HepG2 (cell line): ENCODE results near the gene GJC1. TPM values are rescaled to one million over a fixed set of nuclear protein-coding genes. Genes with fewer than 3 reads are reported as not detected.

ENCODE experiments used
- ATF4 ChIP-seq, 2 experiments: fragments of 450-650 bp in 1 of 2; sonication (generic) in 1 of 2; formaldehyde crosslinking; IDR thresholded peaks; 2 replicates each; pipeline versions ENCODE4 v1.5.0 to v1.8.0; 2020 to 2022; ENCODE audit warnings: mild to moderate bottlenecking in 1 of 2, missing genetic modification reagents in 1 of 2
- CBFB ChIP-seq: sonication (generic); formaldehyde crosslinking; IDR thresholded peaks from 2 replicates; pipeline ENCODE4 v1.4.0; 2020; ENCODE audit warnings: missing genetic modification reagents
- EEA1 ChIP-seq: sonication (generic); formaldehyde crosslinking; IDR thresholded peaks from 2 replicates; pipeline ENCODE4 v1.5.1; 2020; ENCODE audit warnings: mild to moderate bottlenecking, missing genetic modification reagents, borderline replicate concordance
- FLYWCH1 ChIP-seq: sonication (generic); formaldehyde crosslinking; IDR thresholded peaks from 2 replicates; pipeline ENCODE4 v1.8.1; 2023; ENCODE audit warnings: mild to moderate bottlenecking, missing genetic modification reagents
- FOSL2 ChIP-seq: sonication (generic); formaldehyde crosslinking; IDR thresholded peaks from 2 replicates; pipeline ENCODE4 v1.4.0; 2020; ENCODE audit warnings: missing genetic modification reagents
- GATA4 ChIP-seq: sonication (generic); IDR thresholded peaks from 2 replicates; pipeline ENCODE4 v1.6.1; 2016; ENCODE audit warnings: antibody characterized with exemption, low read depth, borderline replicate concordance
- GTF3A ChIP-seq: sonication (generic); formaldehyde crosslinking; conservative IDR thresholded peaks from 2 replicates; pipeline ENCODE4 v1.4.0; 2020; ENCODE audit warnings: mild to moderate bottlenecking, missing genetic modification reagents
- HMGA1 ChIP-seq: sonication (generic); formaldehyde crosslinking; conservative IDR thresholded peaks from 2 replicates; pipeline ENCODE4 v1.4.0; 2020; ENCODE audit warnings: missing genetic modification reagents
- HOXA7 ChIP-seq: sonication (generic); formaldehyde crosslinking; IDR thresholded peaks from 2 replicates; pipeline ENCODE4 v1.8.1; 2022; ENCODE audit warnings: mild to moderate bottlenecking, missing genetic modification reagents, moderate library complexity
- ISL2 ChIP-seq: sonication (generic); formaldehyde crosslinking; IDR thresholded peaks from 2 replicates; pipeline ENCODE4 v1.5.0; 2020; ENCODE audit warnings: missing genetic modification reagents
- KDM1A ChIP-seq: IDR thresholded peaks from 2 replicates; pipeline ENCODE4 v1.6.1; 2016; ENCODE audit warnings: missing compliant biosample characterization
- KDM5B ChIP-seq: sonication (generic); formaldehyde crosslinking; IDR thresholded peaks from 2 replicates; pipeline ENCODE4 v1.4.0; 2020; ENCODE audit warnings: missing genetic modification reagents, mild to moderate bottlenecking, borderline replicate concordance
- MXI1 ChIP-seq: IDR thresholded peaks from 3 replicates; pipeline ENCODE4 v1.6.1; 2012; ENCODE audit warnings: low read depth, low read length, inconsistent platforms, borderline replicate concordance
- NFRKB ChIP-seq: fragments of 450-650 bp; IDR thresholded peaks from 2 replicates; pipeline ENCODE4 v1.6.1; 2017
- PHF20 ChIP-seq: sonication (generic); formaldehyde crosslinking; IDR thresholded peaks from 2 replicates; pipeline ENCODE4 v1.5.0; 2020; ENCODE audit warnings: mild to moderate bottlenecking, missing genetic modification reagents
- RELA ChIP-seq: sonication (generic); formaldehyde crosslinking; IDR thresholded peaks from 2 replicates; pipeline ENCODE4 v1.4.0; 2020; ENCODE audit warnings: missing genetic modification reagents
- RNF2 ChIP-seq: fragments of 450-650 bp; conservative IDR thresholded peaks from 2 replicates; pipeline ENCODE4 v1.6.1; 2016; ENCODE audit warnings: low read depth
- SETDB1 ChIP-seq: sonication (generic); formaldehyde crosslinking; IDR thresholded peaks from 2 replicates; pipeline ENCODE4 v1.5.1; 2020; ENCODE audit warnings: missing genetic modification reagents, mild to moderate bottlenecking, borderline replicate concordance
- SRSF1 ChIP-seq: fragments of 200-400 bp; formaldehyde crosslinking; optimal IDR thresholded peaks from 2 replicates; pipeline ENCODE3; 2017; ENCODE audit warnings: mild to moderate bottlenecking, low read depth, low read length, moderate library complexity
- YEATS2 ChIP-seq: sonication (generic); formaldehyde crosslinking; IDR thresholded peaks from 2 replicates; pipeline ENCODE4 v1.4.0; 2020; ENCODE audit warnings: missing genetic modification reagents, borderline replicate concordance
- ZNF207 ChIP-seq: fragments of 450-650 bp; IDR thresholded peaks from 2 replicates; pipeline ENCODE4 v1.6.1; 2016; ENCODE audit warnings: antibody characterized with exemption, borderline replicate concordance
- ZNF367 ChIP-seq: sonication (generic); formaldehyde crosslinking; IDR thresholded peaks from 2 replicates; pipeline ENCODE4 v1.4.0; 2020; ENCODE audit warnings: missing genetic modification reagents, borderline replicate concordance
- ZNF577 ChIP-seq: sonication (generic); formaldehyde crosslinking; IDR thresholded peaks from 2 replicates; pipeline ENCODE4 v1.4.0; 2020; ENCODE audit warnings: mild to moderate bottlenecking, low read depth, missing genetic modification reagents, borderline replicate concordance
- ZNF589 ChIP-seq: sonication (generic); formaldehyde crosslinking; conservative IDR thresholded peaks from 2 replicates; pipeline ENCODE4 v1.8.0; 2022; ENCODE audit warnings: mild to moderate bottlenecking, moderate library complexity, missing genetic modification reagents
- polyA plus RNA-seq, 8 experiments: library from polyadenylated mRNA; depleted of rRNA in 3 of 8; stranded (reverse) in 7 of 8; unstranded in 1 of 8; fragments of >200 nt; fragmentation: Illumina TruSeq in 4 of 8; extraction: Trizol in 4 of 8; gene quantifications; 2 replicates each; pipeline versions ENCODE4 v1.2.1 to v1.2.3, GENCODE V29; 2011 to 2016; ENCODE audit warnings: low read depth in 4 of 8, missing spikeins in 1 of 8, mixed read lengths in 1 of 8; ENCODE audit not compliant: insufficient read depth in 1 of 8
- total RNA-seq, 5 experiments: library from RNA; depleted of rRNA; stranded (reverse); fragments of >200 nt; fragmentation: Illumina TruSeq; extraction: Trizol; gene quantifications; 2 replicates each; pipeline ENCODE4 v1.2.3, GENCODE V29; 2016; ENCODE audit warnings: low read depth in 1 of 5
- TF ChIP-seq, protein P1 (sequence below): sonication (generic); formaldehyde crosslinking; IDR thresholded peaks from 2 replicates; pipeline ENCODE4 v1.4.0; 2020; ENCODE audit warnings: missing genetic modification reagents
- TF ChIP-seq, protein P2 (sequence below): sonication (generic); formaldehyde crosslinking; IDR thresholded peaks from 2 replicates; pipeline ENCODE4 v1.4.0; 2020; ENCODE audit warnings: mild to moderate bottlenecking, low read depth, missing genetic modification reagents

The GJC1 gene
- total and polyA plus RNA-seq, 2 of the 13 experiments (the other 11 are each of a cell fraction or from before 2014, with no cell fraction given) = 1.7 TPM

DNA sequence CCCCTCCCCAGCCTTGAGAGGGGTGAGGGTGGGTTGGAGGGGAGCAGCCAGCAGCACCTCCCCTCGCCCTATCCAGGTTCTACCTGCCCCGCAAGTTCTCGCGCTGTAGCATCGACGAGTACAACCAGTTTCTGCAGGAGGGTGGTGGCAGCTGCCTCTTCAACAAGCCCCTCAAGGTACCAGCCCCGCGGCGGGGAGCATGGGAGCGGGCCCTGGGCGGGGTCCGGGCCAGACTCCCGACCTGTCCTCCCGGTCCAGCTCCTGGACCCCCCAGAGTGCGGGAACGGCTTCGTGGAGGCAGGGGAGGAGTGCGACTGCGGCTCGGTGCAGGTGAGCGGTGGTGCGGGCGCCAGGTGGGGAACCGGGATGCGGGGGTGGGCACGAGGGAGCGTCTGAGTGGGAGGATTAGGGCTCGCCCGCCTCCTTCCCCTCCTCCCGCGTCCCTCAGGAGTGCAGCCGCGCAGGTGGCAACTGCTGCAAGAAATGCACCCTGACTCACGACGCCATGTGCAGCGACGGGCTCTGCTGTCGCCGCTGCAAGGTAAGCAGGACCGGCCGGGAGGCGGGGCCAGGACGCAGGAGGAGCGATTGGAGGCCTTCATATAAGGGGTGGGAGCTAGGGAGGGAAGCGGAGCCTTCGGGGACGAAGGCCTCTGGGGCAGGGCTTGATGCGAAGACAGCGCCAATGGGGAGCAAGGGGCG, 54.8 kb downstream of the GJC1 start (continued):
- TF ChIP-seq HOXA7 (CRISPR knock-in tag) = no peak
- TF ChIP-seq RELA (CRISPR knock-in tag) = no peak
- TF ChIP-seq NFRKB = no peak
- TF ChIP-seq, protein P1, sequence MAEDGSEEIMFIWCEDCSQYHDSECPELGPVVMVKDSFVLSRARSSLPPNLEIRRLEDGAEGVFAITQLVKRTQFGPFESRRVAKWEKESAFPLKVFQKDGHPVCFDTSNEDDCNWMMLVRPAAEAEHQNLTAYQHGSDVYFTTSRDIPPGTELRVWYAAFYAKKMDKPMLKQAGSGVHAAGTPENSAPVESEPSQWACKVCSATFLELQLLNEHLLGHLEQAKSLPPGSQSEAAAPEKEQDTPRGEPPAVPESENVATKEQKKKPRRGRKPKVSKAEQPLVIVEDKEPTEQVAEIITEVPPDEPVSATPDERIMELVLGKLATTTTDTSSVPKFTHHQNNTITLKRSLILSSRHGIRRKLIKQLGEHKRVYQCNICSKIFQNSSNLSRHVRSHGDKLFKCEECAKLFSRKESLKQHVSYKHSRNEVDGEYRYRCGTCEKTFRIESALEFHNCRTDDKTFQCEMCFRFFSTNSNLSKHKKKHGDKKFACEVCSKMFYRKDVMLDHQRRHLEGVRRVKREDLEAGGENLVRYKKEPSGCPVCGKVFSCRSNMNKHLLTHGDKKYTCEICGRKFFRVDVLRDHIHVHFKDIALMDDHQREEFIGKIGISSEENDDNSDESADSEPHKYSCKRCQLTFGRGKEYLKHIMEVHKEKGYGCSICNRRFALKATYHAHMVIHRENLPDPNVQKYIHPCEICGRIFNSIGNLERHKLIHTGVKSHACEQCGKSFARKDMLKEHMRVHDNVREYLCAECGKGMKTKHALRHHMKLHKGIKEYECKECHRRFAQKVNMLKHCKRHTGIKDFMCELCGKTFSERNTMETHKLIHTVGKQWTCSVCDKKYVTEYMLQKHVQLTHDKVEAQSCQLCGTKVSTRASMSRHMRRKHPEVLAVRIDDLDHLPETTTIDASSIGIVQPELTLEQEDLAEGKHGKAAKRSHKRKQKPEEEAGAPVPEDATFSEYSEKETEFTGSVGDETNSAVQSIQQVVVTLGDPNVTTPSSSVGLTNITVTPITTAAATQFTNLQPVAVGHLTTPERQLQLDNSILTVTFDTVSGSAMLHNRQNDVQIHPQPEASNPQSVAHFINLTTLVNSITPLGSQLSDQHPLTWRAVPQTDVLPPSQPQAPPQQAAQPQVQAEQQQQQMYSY = no peak
- TF ChIP-seq CBFB = no peak; the same call in 1 of the 2 replicates
- no peak for TF ChIP-seq FLYWCH1 (CRISPR knock-in tag)
- no peak for TF ChIP-seq ZNF577
- TF ChIP-seq RNF2 = peak; percentile 51; the same call in 1 of the 2 replicates
- TF ChIP-seq ZNF207 = no peak
- peak; percentile 64; the same call in 1 of the 2 replicates for TF ChIP-seq ISL2
- TF ChIP-seq KDM5B (CRISPR knock-in tag) = peak; percentile 87; the same call in 1 of the 2 replicates
- TF ChIP-seq ZNF367 (CRISPR knock-in tag) = peak; percentile 67; the same call in 1 of the 2 replicates
- no peak for TF ChIP-seq ZNF589
- TF ChIP-seq EEA1 (CRISPR knock-in tag) = no peak
- TF ChIP-seq KDM1A = no peak
- no peak for TF ChIP-seq GATA4
- TF ChIP-seq GTF3A = no peak
- no peak for TF ChIP-seq SETDB1 (CRISPR knock-in tag)
- TF ChIP-seq SRSF1 = peak; percentile 54
- TF ChIP-seq HMGA1 (CRISPR knock-in tag) = no peak
- no peak for TF ChIP-seq FOSL2
- TF ChIP-seq YEATS2 (CRISPR knock-in tag) = no peak; the same call in 1 of the 2 replicates
- TF ChIP-seq, protein P2, sequence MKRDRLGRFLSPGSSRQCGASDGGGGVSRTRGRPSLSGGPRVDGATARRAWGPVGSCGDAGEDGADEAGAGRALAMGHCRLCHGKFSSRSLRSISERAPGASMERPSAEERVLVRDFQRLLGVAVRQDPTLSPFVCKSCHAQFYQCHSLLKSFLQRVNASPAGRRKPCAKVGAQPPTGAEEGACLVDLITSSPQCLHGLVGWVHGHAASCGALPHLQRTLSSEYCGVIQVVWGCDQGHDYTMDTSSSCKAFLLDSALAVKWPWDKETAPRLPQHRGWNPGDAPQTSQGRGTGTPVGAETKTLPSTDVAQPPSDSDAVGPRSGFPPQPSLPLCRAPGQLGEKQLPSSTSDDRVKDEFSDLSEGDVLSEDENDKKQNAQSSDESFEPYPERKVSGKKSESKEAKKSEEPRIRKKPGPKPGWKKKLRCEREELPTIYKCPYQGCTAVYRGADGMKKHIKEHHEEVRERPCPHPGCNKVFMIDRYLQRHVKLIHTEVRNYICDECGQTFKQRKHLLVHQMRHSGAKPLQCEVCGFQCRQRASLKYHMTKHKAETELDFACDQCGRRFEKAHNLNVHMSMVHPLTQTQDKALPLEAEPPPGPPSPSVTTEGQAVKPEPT (CRISPR knock-in tag) = no peak
- TF ChIP-seq ATF4 (CRISPR knock-in tag; IDR thresholded peaks at IDR 0.05) = peak in 1 of 2 experiments; percentile 45; a peak in 2 of 4 replicates
- TF ChIP-seq MXI1 = peak; percentile 96; the same call in 2 of the 3 replicates
- TF ChIP-seq PHF20 (CRISPR knock-in tag) = peak; percentile 40; the same call in 1 of the 2 replicates
